Large intestine (tissue), 3 donors: ENCODE results near the gene HDAC9. TPM values are rescaled to one million over a fixed set of nuclear protein-coding genes. Genes with fewer than 3 reads are reported as not detected.
A peak's percentile ranks its signal among the peaks of the same experiment; 100 is the strongest.

Source experiments
- DNase-seq, 2 donors: peaks; one replicate each; pipeline versions ENCODE4 v3.0.0 to v3.0.0-alpha.2; 2013
- H3K27ac ChIP-seq: one replicate; pipeline ENCODE4 v1.5.1; 2013; ENCODE audit warnings: low read length
- H3K27me3 ChIP-seq: 2 replicates; pipeline ENCODE4 v1.6.1; 2013; ENCODE audit warnings: low read length; ENCODE audit not compliant: control insufficient read depth, insufficient read depth
- H3K36me3 ChIP-seq: 2 replicates; pipeline ENCODE4 v1.6.1; 2013; ENCODE audit warnings: low read length; ENCODE audit not compliant: control insufficient read depth, insufficient read depth
- H3K4me1 ChIP-seq: one replicate; pipeline ENCODE4 v1.6.1; 2013; ENCODE audit warnings: low read length; ENCODE audit not compliant: control insufficient read depth, insufficient read depth
- H3K4me3 ChIP-seq: one replicate; pipeline ENCODE4 v1.5.1; 2013; ENCODE audit warnings: low read length
- H3K9me3 ChIP-seq: one replicate; pipeline ENCODE4 v1.6.1; 2013; ENCODE audit warnings: mild to moderate bottlenecking, low read depth, low read length, moderate library complexity; ENCODE audit not compliant: control insufficient read depth
- WGBS: methylation state at CpG from one replicate; pipeline ENCODE4 v1.1.5; 2013; ENCODE audit warnings: low lambda C conversion rate; ENCODE audit not compliant: insufficient coverage; 5-methylcytosine and 5-hydroxymethylcytosine counted together
- polyA plus RNA-seq: library from polyadenylated mRNA; unstranded; fragments of 120-200 nt; gene quantifications from one replicate; pipeline ENCODE4 v1.2.1, GENCODE V29; 2013

The HDAC9 gene
- polyA plus RNA-seq, 1 donor, result 6.2 TPM

DNA sequence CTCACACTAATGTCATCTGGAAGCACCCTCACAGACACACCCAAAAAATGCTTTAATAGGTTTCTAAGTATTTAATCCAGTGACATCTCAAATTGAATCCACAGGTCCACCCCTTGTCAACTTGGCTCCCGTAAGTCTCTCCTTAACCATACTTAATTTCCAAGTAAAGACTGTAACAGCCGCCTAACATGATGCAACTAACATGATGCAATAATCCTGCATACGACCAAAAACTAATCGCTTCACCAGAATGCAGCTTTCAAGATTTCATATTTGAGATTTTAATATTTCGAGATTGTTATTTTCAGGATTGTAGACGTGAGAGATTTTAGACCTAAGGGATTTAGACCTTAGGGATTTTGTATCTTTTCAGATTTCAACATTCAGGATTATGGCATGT is 3.7 kb upstream of the HDAC9 start:
- H3K27me3 ChIP-seq, result peaks cover 2% of the 10 kb centered on the region
- no peaks in the 10 kb centered on the region for H3K36me3 ChIP-seq
- no peak for DNase-seq
- H3K4me3 ChIP-seq, result no peak overlapping the region
- 100% methylated on average over 4 of the region's 6 CpGs for WGBS
- H3K4me1 ChIP-seq, result no peaks in the 10 kb centered on the region
- H3K27ac ChIP-seq, result no peak overlapping the region
- no peaks in the 10 kb centered on the region for H3K9me3 ChIP-seq

DNA sequence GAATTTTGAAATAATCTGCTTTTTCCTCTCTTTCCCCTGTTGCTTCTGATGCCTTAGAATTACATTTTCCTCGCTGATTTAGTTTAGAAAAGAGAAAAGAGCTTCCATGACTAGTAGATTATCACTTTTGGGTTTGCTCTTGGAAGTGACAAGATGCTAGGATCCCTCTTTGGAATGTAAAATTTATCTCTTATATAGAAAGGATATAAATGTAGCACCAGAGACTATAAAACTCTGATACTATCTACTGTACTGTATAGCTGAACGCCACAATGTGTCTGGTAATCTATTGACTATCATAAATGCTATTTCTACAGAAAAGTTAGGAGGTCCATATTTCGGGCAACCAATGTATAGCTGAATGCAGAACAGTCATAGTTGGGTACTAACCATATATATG is 1.1 kb upstream of the HDAC9 start:
- WGBS, result 83% methylated on average over 1 of the region's 3 CpGs
- H3K27ac ChIP-seq, result no peak overlapping the region
- no peaks in the 10 kb centered on the region for H3K4me1 ChIP-seq
- no peaks in the 10 kb centered on the region for H3K9me3 ChIP-seq
- H3K36me3 ChIP-seq, result no peaks in the 10 kb centered on the region
- H3K4me3 ChIP-seq, result no peak overlapping the region
- peaks cover 2% of the 10 kb centered on the region for H3K27me3 ChIP-seq
- DNase-seq, result no peak

DNA sequence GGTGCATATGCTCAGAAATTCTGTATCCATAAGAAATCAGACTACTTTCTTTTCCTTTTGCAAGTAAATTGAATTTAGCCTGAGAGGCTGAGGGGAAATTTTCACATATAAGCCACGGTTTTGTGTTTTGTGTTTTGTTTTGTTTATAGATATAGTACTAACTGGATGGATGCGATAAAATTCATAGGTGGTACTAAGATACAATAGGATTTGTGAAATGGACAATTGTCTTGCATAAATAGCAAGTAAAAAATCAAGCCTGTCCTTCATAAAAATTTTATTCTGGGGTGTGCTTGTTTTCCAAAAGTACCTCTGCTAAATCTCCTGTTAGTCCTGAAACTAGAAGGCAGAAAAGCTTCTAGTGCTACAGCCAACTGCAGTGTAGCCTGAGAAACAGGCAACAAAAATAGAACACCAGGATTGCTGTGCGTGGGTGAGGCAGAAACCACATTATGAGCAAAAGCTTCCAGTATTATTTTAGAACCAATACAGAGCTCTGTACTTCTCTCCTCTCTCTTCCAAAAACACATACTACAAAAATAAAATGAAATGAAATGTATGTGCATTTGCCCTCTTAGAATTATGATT is 634 bp upstream of the HDAC9 start:
- Histone ChIP-seq H3K4me3 (peak overlapping the region; percentile 33), H3K27me3 (peaks cover 2% of the 10 kb centered on the region), H3K36me3 (no peaks in the 10 kb centered on the region), H3K27ac (peak overlapping the region; percentile 33), H3K9me3 (no peaks in the 10 kb centered on the region), H3K4me1 (no peaks in the 10 kb centered on the region)
- DNase-seq, result no peak
- WGBS, result no CpG with 5 or more reads among the region's 3 CpGs

DNA sequence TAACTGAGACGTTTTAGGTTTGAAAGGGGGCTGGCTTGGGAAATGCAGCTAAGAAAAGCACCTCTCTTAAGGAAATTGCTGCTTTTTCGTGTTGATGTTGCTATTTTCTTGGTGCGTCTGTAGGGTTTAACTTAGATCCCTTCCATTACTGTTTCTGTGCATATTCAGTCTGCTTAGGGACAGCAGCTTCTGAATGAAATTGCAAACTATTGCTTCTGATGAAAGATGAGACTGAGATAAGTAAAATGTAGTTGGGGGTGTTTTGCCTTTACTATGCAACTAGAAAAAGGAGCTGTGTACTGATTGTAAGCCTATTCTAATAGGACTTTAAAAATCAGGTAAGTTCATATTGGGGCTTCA is 772 bp downstream of the HDAC9 start:
- no peaks in the 10 kb centered on the region for H3K9me3 ChIP-seq
- H3K4me1 ChIP-seq, result no peaks in the 10 kb centered on the region
- peaks cover 2% of the 10 kb centered on the region for H3K27me3 ChIP-seq
- no peak overlapping the region for H3K27ac ChIP-seq
- DNase-seq, result no peak
- peak overlapping the region; percentile 33 for H3K4me3 ChIP-seq
- no CpG with 5 or more reads among the region's 3 CpGs for WGBS
- H3K36me3 ChIP-seq, result no peaks in the 10 kb centered on the region

DNA sequence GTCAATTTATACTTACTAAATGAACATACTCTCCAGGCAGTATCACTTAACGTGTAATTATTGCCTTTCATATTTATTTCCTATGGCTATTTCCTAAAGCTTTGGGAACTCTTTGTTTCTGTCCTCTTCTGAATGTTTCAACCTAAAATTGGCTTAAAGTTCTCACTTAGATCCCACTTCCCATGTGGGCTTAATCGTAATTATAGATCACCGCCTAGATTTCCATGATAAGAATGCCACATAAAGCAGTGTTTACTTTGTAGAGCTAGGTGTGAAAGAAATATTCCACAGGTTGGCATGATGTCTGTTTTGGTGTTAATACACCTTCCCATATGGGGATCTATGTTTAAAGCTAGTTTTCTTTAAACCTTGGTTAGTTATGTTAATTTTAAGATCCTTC is 1.5 kb downstream of the HDAC9 start:
- no peaks in the 10 kb centered on the region for H3K4me1 ChIP-seq
- no peaks in the 10 kb centered on the region for H3K9me3 ChIP-seq
- peak overlapping the region; percentile 33 for H3K4me3 ChIP-seq
- WGBS, result 50% methylated on average over 1 of the region's 3 CpGs
- H3K36me3 ChIP-seq, result no peaks in the 10 kb centered on the region
- peaks cover 2% of the 10 kb centered on the region for H3K27me3 ChIP-seq
- DNase-seq, result no peak
- no peak overlapping the region for H3K27ac ChIP-seq

DNA sequence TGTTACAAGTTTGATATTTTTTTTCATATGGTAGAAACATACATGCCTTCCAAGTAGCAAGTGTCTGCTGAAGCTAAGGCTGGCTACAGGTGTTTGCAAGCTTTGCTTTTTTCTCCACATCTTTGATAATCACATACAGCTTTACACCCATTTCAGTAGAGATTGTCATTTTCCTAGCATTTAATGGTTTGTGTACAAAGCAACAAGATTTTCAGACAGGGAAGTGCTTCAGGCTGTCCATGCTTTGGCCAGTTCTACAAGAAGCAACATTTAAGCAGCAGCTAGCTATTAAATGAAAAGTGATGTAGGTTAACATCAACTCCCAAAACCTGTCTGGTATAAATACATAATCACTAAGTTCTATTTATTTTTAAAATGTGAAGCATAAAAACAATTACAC is 2.3 kb downstream of the HDAC9 start:
- no peak overlapping the region for H3K27ac ChIP-seq
- no peak overlapping the region for H3K4me3 ChIP-seq
- no peaks in the 10 kb centered on the region for H3K9me3 ChIP-seq
- peaks cover 2% of the 10 kb centered on the region for H3K27me3 ChIP-seq
- H3K36me3 ChIP-seq, result no peaks in the 10 kb centered on the region
- H3K4me1 ChIP-seq, result no peaks in the 10 kb centered on the region
- no peak for DNase-seq

DNA sequence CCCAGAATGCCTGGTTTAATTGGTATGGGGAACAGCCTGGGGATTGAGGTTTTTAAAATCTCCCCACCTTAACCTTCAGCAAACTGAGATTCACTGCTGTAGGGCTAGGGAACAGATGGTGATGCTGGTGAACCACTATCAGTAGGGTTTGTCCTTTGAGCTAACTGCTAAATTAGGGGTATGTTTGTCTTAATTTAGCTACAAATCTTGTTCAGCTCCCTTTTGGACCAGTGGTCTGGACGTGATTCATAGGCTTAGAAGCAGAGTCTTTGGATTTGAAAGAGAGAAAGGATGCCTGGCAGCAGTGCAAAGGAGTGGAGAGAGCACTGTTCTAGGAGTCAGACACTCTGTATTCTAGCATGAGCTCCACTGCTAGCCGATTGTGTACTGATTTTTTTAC is 2.8 kb downstream of the HDAC9 start:
- Histone ChIP-seq H3K27ac (no peak overlapping the region), H3K4me3 (no peak overlapping the region), H3K36me3 (no peaks in the 10 kb centered on the region), H3K4me1 (no peaks in the 10 kb centered on the region), H3K9me3 (no peaks in the 10 kb centered on the region), H3K27me3 (peaks cover 2% of the 10 kb centered on the region)
- DNase-seq, result no peak
- no CpG with 5 or more reads among the region's 2 CpGs for WGBS

DNA sequence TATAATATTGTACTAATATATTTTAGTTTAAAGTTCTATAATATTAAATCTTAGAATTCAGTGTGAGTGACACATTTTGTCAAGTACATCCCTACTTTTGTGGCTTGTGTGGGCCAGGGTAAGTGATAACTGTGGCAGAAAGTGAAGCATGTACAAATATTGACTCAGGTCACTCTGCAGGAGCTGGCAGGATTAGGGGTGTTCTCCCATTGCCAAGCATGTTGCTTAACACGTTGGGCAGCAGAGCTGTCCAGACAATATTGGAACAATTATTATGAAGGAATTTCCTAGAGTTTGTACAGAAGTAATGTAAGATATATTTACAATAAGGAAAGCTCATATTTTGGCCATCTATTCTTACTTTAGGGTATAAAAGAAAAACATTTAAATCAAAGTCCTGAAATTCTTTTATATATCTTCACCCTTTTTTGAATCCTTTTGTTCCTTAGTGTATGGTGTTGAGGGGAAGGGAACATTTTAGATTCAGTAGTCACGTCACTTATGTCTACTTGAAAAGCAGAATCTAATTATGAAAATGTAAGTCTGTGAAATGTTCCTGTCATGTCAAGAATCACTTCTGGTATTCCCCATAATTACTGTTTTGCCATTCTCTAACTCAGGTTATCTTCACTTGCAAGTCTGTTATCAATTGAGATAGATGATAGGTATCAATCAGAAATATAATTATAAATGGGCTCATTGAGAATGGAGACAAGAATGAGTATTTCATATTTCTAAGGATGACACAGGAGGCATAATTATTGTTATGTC is 4.0 kb downstream of the HDAC9 start:
- Histone ChIP-seq H3K27ac (no peak overlapping the region), H3K36me3 (no peaks in the 10 kb centered on the region), H3K9me3 (no peaks in the 10 kb centered on the region), H3K27me3 (peaks cover 2% of the 10 kb centered on the region), H3K4me1 (no peaks in the 10 kb centered on the region), H3K4me3 (no peak overlapping the region)
- DNase-seq, result no peak
- no CpG with 5 or more reads among the region's 2 CpGs for WGBS

DNA sequence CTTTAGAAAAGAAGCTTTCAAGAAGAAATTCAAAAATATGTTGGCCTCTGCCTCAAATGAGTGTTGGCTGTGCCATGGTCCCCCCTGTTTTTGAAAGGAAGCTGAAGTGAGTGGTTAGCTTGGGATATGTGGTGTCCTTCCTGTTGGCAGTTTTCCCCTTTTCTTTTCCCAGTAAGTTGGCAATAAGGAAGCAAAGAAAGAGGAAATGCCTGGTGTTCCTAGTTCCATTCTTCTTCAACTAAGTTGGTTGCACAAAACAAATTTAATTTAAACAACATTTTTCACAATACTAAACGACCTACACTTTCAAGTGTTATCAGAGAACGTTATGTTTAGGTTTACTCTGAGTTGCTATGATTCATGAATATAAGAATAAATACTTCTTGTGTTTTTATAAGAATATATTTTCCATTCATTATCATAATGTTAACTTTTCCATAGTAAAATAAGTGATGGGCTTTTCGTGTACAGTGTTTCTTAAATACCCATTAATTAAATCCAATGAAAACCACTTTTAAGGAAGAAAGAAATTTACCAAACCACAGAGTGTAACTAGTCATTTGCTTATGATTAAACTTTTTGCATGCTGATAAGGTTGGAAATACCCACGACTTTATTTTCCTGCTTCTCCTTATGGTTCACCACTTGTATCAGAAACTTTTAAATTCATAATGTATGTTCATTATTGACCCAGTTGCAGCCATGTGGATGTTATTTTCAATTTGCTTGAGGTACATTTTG is 7.7 kb downstream of the HDAC9 start:
- no peak overlapping the region for H3K27ac ChIP-seq
- no peaks in the 10 kb centered on the region for H3K36me3 ChIP-seq
- H3K4me3 ChIP-seq, result no peak overlapping the region
- H3K9me3 ChIP-seq, result no peaks in the 10 kb centered on the region
- DNase-seq, result no peak
- WGBS, result 83% methylated on average over 4 of the region's 4 CpGs
- no peaks in the 10 kb centered on the region for H3K27me3 ChIP-seq
- no peaks in the 10 kb centered on the region for H3K4me1 ChIP-seq

DNA sequence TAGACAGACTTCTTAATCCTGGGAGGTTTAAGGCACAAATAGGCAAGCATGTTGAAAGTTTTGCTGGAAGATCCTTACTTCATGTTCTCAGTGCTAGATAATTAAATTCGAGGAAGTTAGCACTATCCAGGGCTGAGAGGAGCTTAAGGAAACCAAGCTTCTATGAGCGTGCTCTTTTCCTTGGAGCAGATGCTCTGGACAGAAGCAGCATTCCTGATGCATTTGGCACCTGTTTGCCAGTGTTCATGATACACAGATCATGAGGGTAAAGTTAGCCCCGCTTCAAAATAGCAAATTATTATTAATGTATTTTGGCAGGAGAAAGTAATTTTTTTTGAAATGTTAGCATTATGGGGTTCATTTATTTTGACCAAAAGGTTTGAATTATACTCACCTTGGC is 9.4 kb downstream of the HDAC9 start:
- DNase-seq, result no peak
- no peaks in the 10 kb centered on the region for H3K9me3 ChIP-seq
- no peak overlapping the region for H3K4me3 ChIP-seq
- H3K36me3 ChIP-seq, result no peaks in the 10 kb centered on the region
- 100% methylated on average over 1 of the region's 3 CpGs for WGBS
- H3K27ac ChIP-seq, result no peak overlapping the region
- no peaks in the 10 kb centered on the region for H3K27me3 ChIP-seq
- H3K4me1 ChIP-seq, result no peaks in the 10 kb centered on the region
